ENCODE results near the gene SNAP47. TPM values are rescaled to one million over a fixed set of nuclear protein-coding genes. Genes with fewer than 3 reads are reported as not detected.

Gene SNAP47
- 23.5 to 30.9 TPM (median 29.4 TPM) in 5 replicates for total RNA-seq (2022; extraction: Qiagen RNA extraction; ENCODE audit: low read depth)

GRCh38 chr1:227734856-227735538 is at the start of gene SNAP47, which contains the start of gene JMJD4:
Gene SNAP47 (plus strand): TSS chr1:227735435. CDS start chr1:227747737, 12,302 bp downstream.
Gene JMJD4 (minus strand): TSS chr1:227735302. CDS start chr1:227735273, 29 bp downstream.

GRCh38 chr1:227815468-227816409 is 80.5 kb downstream of the SNAP47 start, which contains the start of gene PRSS38:
Gene PRSS38 (plus strand): TSS chr1:227815675. CDS start chr1:227815717, 42 bp downstream.

Other genes with a start within 250 kb of the SNAP47 start
- gene ZNF678, start 171.9 kb upstream of the SNAP47 start, total RNA-seq (2022; extraction: Qiagen RNA extraction; ENCODE audit: low read depth), result 0.45 to 2.9 TPM (median 1.1 TPM) in 5 replicates
- 23.8 to 33.5 TPM (median 30.1 TPM) in 5 replicates for gene JMJD4, start 133 bp upstream of the SNAP47 start, total RNA-seq (2022; extraction: Qiagen RNA extraction; ENCODE audit: low read depth)
- gene PRSS38, start 80.2 kb downstream of the SNAP47 start, total RNA-seq (2022; extraction: Qiagen RNA extraction; ENCODE audit: low read depth), result not detected in 5 replicates
- gene WNT9A, start 212.5 kb downstream of the SNAP47 start, total RNA-seq (2022; extraction: Qiagen RNA extraction; ENCODE audit: low read depth), result 5.6 to 9.6 TPM (median 8.2 TPM) in 5 replicates

Data from A549 treated with RU486 at 1 μM for 4 hours (cell line).